Epithelial cell of umbilical artery (primary cell): ENCODE results near the gene DNASE1L1. TPM values are rescaled to one million over a fixed set of nuclear protein-coding genes. Genes with fewer than 3 reads are reported as not detected.

Experiments used
- total RNA-seq: library from RNA; depleted of rRNA; stranded (reverse); fragments of >200 nt; gene quantifications from 2 replicates; pipeline ENCODE4 v1.2.3, GENCODE V29; 2014

The DNASE1L1 gene, protein sequence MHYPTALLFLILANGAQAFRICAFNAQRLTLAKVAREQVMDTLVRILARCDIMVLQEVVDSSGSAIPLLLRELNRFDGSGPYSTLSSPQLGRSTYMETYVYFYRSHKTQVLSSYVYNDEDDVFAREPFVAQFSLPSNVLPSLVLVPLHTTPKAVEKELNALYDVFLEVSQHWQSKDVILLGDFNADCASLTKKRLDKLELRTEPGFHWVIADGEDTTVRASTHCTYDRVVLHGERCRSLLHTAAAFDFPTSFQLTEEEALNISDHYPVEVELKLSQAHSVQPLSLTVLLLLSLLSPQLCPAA
- total RNA-seq: 72.2 and 89.0 TPM in 2 replicates

DNA sequence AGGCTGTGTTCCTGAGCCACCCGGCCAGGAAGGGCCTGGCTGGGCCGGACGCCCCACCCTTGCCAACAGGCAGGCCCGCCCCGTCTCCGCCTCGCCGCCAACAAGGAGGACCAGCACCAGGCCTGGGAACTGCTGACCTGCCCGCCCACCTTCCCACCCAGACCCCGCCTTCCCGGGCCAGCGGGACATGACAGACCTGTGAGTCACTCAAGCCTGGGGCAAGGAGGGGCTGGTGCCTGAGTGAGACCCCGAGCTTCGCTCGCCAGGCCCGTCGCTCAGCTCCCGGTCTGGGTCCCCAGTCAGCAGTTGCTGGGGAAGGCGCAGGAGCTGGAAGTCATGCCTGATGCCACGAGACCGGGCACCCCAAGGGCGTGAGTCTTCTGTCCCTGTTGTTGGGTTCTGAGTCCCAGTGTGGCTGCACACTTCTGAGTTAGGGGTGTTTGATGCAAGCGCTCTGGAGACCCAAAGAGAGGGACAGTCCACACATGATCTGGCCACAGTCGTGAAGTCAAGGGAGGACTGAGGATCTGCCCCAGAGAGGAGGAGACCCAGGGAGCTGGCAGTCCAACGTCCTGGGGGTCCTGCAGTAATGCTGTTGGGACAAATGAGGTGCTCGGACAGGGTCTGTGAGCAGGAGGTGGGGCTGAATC is at the start of gene DNASE1L1:
DNASE1L1 (minus strand) TSS at position 33 of the 650 bp plus-strand sequence. CDS start 3,686 bp downstream, outside the sequence.

DNA sequence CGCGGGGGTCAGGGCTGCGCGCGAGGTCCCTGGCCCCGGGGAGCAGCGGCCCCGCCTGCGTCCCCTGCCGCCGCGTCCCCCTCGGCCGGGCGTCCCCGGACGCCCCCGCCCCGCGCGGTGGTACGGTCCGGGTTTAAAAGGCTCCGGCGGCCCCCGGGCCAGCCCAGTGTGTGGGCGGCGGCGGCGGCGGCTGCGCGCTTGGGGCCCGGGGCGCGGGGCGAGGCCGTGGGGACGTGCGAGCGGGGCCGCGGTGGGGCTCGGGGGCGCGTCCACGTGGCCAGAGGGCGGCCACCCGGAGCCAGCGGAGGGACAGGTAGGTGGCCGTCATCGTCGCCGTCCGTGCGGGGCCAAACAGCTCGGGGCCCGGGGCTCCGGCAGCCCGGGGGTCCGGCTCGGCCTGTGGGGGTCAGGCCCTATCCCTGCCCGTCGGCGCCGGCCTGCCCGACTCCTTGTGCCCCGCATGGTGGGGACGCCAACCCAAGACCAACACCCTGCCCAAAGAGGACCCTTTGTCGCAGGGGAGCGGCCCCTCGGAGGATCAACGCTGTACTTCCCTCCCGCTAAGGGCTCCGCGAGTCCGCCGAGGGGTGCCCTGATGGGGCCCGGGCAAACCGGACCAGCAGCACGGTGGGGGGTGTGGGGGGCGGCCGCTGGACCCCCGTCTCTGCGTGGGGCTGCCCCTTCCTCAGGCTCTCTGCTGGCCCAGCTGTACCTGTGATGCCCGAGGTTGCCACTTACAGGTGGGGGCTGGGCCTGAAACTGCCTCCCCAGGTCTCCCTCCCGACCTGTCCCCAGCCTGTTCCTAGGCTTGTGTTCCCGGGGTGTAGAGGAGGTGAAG is 49.3 kb upstream of the DNASE1L1 start, which contains the start of gene PLXNA3:
PLXNA3 (plus strand) TSS at position 166 of the 838 bp plus-strand sequence. CDS start 1,903 bp downstream, outside the sequence.

DNA sequence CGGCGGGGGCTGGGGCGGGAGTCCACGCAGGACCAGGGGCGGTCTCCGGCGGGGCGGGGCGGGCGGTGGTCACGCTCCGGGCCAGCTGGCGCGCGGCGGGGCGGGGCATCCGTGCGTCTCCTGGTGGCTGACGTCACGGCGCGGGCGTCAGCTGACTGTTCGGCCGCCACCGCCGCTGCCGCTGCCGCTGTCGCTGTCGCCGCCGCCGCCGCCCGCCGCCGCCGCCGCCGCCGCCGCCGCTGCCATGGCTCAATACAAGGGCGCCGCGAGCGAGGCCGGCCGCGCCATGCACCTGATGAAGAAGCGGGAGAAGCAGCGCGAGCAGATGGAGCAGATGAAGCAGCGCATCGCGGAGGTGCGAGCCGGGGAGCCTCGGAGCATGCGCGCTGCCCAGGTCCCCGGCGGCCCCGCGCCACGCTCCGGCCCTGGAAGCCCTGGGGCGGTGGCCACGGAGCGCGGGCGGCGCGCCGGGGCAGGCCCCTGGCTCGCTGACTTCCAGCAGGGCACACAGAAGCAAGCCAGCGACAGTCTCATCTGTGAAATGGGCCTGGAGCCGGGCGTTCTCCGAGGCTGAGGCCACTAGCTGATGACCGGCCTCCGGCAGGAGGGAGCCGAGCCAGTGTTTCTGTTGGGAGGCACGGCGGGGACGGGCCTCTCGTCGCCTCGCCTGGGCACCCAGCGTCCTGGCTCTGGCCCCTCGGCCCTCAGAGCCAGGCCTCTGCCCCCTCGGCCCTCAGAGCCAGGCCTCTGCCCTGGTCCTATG is 35.1 kb upstream of the DNASE1L1 start, which contains the start of gene FAM50A:
FAM50A (plus strand) TSS at position 150 of the 763 bp plus-strand sequence; CDS start at position 245, 95 bp downstream.

DNA sequence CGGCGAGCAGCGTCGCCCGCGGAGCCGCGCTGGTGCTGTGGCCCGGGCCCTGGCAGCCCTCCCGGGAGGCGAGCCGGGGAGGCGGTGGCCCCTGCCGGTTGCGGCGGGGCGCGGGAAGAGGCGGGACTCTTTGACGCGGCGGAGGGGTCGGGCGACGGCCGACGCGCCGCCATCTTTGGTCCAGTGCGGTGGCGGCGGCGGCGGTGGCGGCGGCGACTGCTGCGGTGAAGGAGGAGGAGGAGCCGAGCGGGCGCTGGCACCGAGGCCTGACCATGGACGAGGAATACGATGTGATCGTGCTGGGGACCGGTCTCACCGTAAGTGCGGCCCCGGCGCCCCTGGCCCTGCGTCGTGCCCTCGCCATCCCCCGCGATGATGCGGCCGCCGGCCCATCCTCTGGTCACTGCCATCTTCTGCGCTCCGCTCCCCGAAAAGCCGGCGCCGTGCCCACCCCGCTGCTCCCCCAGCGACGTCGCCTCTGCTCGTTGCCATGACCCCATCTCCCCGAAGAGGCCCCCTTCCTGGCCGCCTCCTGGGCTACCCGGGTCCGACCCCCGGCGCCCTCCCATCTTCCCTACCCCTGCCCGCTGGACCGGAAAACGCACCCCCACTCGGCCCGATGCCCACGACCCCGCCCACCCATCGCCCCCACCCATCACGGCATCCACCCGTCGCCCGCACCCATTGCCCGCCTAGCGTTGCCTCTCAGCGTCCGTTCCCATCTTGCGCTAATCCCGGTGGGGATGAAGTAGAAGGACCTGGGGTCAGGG is 28.1 kb upstream of the DNASE1L1 start, which contains the start of gene GDI1:
GDI1 (plus strand) TSS at position 172 of the 770 bp plus-strand sequence; CDS start at position 273, 101 bp downstream.

DNA sequence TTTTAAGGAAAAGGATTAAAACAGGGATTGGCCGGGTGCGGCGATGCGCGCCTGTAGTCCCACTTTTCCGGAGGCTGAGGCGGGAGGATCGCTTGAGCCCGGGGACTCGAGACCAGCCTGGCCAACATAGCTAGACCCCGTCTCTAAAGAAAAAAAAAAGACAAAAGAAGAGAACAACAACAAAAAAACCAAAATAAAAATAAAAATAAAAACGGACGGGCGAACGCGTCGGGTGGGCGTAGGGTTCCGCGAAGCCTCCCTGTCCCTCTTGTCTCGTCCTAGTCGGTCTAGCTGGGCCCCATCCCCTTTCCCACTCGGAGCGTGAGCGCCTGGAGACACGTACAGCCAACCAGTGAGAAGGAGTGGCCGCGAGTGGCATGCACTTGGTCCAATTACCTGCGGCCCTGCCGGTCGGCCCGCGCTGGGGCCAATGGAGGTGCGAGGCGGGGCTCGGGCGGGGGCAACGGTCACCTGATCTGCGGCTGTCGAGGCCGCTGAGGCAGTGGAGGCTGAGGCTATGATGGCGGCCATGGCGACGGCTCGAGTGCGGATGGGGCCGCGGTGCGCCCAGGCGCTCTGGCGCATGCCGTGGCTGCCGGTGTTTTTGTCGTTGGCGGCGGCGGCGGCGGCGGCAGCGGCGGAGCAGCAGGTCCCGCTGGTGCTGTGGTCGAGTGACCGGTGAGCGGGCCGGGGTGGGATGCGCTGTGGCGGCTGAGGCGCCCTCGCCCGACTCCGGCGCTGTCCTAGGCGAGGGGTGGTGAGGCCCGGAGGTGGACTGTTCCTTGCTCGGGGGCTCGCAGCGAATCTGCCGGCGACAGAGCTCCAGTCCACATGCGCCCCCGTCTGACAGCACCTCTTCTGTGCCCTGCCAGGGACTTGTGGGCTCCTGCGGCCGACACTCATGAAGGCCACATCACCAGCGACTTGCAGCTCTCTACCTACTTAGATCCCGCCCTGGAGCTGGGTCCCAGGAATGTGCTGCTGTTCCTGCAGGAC is 19.4 kb upstream of the DNASE1L1 start, which contains the start of gene ATP6AP1:
ATP6AP1 (plus strand) TSS at position 502 of the 996 bp plus-strand sequence; CDS start at position 518, 16 bp downstream.

DNA sequence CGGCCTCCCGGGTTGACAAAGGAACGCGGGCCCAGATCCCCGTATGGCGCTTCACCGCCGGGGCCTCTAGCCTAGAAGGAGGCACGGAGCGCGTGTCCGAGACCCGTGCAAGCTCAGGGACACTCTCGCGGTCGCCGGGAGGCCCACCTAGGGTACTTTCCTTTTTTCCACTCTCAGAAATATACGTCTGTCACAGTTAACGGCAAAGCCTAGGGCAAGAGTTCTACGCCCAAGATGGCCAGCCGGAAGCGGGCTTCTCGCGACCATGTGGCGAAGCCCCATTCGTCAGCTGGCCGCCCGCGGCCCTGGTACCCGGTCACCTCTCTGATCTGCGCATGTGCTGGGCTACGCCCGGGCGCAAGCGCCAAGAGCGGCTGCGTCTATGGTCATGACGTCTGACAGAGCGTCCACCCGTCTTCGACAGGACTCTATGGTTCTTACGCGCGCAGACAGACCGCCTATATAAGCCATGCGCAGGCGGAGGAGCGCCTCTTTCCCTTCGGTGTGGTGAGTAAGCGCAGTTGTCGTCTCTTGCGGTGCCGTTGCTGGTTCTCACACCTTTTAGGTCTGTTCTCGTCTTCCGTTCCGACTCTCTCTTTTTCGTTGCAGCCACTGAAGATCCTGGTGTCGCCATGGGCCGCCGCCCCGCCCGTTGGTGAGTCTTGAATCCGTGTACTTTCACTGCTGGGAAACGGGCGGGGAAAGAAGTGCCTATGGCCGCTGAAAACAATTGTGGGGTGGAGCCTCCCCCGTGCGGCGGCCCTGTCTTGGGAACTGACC is 11.0 kb downstream of the DNASE1L1 start, which contains the start of gene RPL10:
RPL10 (plus strand) TSS at position 490 of the 780 bp plus-strand sequence; CDS start at position 633, 143 bp downstream.

DNA sequence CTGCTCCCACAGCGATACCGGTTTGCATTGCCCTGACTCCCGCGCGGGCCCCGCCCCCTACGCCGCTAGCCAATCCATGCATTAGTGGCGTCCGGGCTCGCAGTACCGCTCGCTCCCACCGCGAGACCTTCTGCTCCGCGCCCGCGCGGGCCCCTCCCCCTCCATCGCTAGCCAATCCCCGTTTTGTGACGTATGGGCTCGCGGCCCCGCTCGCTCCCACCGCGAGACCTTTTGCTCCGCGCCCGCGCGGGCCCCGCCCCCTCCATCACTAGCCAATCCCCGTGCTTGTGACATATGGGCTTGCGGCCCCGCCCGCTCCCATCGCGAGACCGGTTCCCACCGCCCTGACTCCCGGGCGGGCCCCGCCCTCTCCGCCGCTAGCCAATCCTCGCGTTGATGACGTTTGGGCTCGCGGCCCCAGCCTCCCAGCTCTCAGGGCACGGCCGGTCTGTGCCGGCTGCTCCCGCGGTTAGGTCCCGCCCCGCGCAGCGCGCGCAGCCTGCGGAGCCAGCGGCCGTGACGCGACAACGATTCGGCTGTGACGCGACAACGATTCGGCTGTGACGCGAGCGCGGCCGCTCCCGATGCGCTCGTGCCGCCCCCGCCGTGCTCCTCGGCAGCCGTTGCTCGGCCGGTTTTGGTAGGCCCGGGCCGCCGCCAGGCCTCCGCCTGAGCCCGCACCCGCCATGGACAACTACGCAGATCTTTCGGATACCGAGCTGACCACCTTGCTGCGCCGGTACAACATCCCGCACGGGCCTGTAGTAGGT is 30.1 kb downstream of the DNASE1L1 start, which contains the start of gene EMD:
EMD (plus strand) TSS at position 497 of the 770 bp plus-strand sequence; CDS start at position 687, 190 bp downstream.

DNA sequence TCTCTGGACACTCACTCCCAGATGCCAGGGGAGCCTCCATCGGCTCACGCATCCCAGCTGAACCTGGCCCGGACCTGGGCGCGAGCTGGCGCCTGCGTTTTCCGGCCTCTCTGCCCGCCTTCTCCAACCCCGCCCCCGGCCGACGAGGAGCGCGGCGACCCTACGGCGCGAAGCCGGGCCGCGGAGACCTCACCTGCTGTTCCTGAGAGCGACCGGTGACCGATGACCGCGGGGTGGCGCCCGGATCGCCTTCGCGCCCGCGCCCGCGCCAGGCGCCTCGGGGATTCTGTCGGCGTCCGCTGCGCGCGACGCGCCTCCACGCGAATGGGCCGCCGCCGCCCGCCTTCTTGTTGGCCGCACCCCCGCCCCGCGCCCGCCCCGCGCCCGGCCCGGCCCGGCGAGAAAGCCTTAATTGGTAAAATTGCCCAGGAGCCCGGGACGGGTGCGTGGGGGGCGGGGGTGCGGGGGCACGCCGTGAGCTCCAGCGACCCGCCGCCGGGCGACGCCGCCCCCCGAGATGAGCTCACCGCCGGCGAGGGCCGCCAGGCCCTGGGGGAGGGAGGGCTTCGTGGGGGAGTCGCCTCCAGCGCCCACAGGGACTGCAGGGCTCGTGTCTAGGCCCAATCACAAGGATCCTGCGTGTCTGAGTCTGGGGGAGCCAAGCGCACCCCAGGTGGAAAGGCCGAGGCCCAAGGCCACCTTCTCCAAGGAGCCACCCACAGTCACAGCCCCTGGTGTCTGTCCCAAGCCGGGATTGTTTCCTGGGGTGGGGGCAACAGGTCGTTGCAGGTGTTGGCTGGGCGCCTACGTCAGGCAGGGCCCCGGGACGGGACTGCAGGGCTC is 34.5 kb downstream of the DNASE1L1 start, which contains the start of gene FLNA:
FLNA (minus strand) TSS at position 322 of the 843 bp plus-strand sequence. CDS start 3,389 bp downstream, outside the sequence.

Other genes starting within 250 kb of the DNASE1L1 start
- gene OPN1MW, start 226.7 kb downstream of the DNASE1L1 start, total RNA-seq: not detected in 2 replicates
- not detected in 2 replicates for gene OPN1MW2, start 189.5 kb downstream of the DNASE1L1 start, total RNA-seq
- gene OPN1MW3, start 151.7 kb downstream of the DNASE1L1 start, total RNA-seq: not detected in 2 replicates
- not detected in 2 replicates for gene TEX28, start 114.1 kb downstream of the DNASE1L1 start, total RNA-seq
- not detected in 2 replicates for gene TKTL1, start 113.5 kb downstream of the DNASE1L1 start, total RNA-seq
- gene FLNA, start 34.6 kb downstream of the DNASE1L1 start, total RNA-seq: 1,092 and 1,667 TPM in 2 replicates
- 14.1 and 21.4 TPM in 2 replicates for gene EMD, start 30.0 kb downstream of the DNASE1L1 start, total RNA-seq
- 1,669 and 5,428 TPM in 2 replicates for gene RPL10, start 10.9 kb downstream of the DNASE1L1 start, total RNA-seq
- 15.8 and 17.2 TPM in 2 replicates for gene TAFAZZIN, start 2.3 kb upstream of the DNASE1L1 start, total RNA-seq
- 85.8 and 107 TPM in 2 replicates for gene ATP6AP1, start 19.4 kb upstream of the DNASE1L1 start, total RNA-seq
- 62.0 and 62.9 TPM in 2 replicates for gene GDI1, start 27.9 kb upstream of the DNASE1L1 start, total RNA-seq
- 70.8 and 75.2 TPM in 2 replicates for gene FAM50A, start 34.9 kb upstream of the DNASE1L1 start, total RNA-seq
- 3.6 and 9.7 TPM in 2 replicates for gene PLXNA3, start 49.0 kb upstream of the DNASE1L1 start, total RNA-seq
- gene LAGE3, start 70.0 kb upstream of the DNASE1L1 start, total RNA-seq: 20.2 and 23.1 TPM in 2 replicates
- 42.1 and 48.7 TPM in 2 replicates for gene UBL4A, start 77.4 kb upstream of the DNASE1L1 start, total RNA-seq
- gene SLC10A3, start 81.4 kb upstream of the DNASE1L1 start, total RNA-seq: 8.4 and 10.6 TPM in 2 replicates
- 19.2 and 20.8 TPM in 2 replicates for gene FAM3A, start 107.0 kb upstream of the DNASE1L1 start, total RNA-seq
- 34.4 and 56.7 TPM in 2 replicates for gene G6PD, start 137.6 kb upstream of the DNASE1L1 start, total RNA-seq
- 13.2 and 15.9 TPM in 2 replicates for gene IKBKG, start 138.4 kb upstream of the DNASE1L1 start, total RNA-seq
- gene CTAG1A, start 175.9 kb upstream of the DNASE1L1 start, total RNA-seq: not detected in 2 replicates
- not detected in 2 replicates for gene CTAG1B, start 210.0 kb upstream of the DNASE1L1 start, total RNA-seq
- not detected in 2 replicates for gene CTAG2, start 244.3 kb upstream of the DNASE1L1 start, total RNA-seq